ENCODE measurements around the gene TRAPPC3L.

Gene TRAPPC3L

DNA sequence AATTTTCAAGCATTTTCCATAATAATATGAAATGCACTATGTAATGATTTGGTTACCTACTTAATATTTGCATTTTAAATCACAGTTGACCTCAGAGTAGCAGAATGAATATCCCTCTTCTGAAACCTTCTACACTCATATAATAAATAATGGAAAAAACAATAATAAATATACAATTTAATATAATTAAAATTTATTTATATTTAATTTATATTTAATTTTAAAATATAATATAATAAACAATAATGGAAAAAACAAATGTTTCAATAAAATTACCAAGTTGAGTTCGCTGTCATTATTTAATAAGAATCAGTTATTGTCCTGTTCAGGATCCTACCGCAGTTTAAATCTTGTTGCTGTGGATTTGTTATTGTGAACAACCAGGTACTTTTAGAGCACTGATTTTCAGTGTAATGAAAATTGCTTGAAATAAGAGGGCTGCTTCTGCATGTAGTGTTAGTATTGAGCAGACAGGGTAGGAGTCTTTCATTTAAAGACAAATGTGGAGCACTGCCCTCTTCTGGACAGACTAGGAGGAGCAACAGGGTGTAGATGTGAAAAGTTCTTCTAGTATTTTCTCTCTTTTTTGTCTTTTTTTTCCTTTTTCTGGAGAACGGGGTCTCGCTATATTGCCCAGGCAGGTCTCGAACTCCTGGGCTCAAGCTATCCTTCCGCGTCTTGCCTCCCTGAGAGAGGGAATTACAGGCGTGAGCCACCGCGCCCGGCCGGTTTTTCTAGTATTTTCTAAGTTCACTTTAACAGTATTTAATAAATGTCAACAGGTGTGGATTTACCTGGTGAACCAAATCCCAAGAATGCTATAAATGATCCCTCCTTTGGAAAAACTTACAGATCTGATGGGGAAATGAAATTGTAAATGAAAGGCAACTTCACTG, 13.6 kb downstream of the TRAPPC3L start:
- TF ChIP-seq, protein P1, sequence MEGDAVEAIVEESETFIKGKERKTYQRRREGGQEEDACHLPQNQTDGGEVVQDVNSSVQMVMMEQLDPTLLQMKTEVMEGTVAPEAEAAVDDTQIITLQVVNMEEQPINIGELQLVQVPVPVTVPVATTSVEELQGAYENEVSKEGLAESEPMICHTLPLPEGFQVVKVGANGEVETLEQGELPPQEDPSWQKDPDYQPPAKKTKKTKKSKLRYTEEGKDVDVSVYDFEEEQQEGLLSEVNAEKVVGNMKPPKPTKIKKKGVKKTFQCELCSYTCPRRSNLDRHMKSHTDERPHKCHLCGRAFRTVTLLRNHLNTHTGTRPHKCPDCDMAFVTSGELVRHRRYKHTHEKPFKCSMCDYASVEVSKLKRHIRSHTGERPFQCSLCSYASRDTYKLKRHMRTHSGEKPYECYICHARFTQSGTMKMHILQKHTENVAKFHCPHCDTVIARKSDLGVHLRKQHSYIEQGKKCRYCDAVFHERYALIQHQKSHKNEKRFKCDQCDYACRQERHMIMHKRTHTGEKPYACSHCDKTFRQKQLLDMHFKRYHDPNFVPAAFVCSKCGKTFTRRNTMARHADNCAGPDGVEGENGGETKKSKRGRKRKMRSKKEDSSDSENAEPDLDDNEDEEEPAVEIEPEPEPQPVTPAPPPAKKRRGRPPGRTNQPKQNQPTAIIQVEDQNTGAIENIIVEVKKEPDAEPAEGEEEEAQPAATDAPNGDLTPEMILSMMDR (IDR thresholded peaks at IDR 0.05; ENCODE audit: borderline replicate concordance, insufficient read depth, low read depth, low read length) = peak; percentile 62; the same call in 1 of the 2 replicates
- no peak overlapping the region for H3K4me3 ChIP-seq (ENCODE audit: low read depth, low read length)

DNA sequence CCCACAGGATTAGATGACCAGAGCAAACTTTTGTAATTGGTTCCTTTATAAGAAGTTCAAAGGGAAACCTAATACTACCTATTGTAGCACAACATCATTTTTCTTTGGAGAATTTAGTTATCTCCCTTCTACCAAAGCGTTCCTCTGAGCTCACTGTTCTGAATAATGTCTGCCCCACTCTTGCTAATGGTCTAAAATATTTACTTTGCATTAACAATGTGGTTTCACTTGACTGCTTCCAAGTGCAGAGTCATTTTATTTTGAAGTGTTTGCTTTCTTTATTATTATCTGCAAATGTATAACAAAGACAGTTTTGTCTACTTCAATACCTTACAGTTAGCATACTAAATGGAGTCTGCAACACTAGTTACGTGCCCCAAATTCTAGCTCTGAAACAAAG, 15.0 kb downstream of the TRAPPC3L start:
- no peak overlapping the region for H3K4me3 ChIP-seq (ENCODE audit: low read depth, low read length)

DNA sequence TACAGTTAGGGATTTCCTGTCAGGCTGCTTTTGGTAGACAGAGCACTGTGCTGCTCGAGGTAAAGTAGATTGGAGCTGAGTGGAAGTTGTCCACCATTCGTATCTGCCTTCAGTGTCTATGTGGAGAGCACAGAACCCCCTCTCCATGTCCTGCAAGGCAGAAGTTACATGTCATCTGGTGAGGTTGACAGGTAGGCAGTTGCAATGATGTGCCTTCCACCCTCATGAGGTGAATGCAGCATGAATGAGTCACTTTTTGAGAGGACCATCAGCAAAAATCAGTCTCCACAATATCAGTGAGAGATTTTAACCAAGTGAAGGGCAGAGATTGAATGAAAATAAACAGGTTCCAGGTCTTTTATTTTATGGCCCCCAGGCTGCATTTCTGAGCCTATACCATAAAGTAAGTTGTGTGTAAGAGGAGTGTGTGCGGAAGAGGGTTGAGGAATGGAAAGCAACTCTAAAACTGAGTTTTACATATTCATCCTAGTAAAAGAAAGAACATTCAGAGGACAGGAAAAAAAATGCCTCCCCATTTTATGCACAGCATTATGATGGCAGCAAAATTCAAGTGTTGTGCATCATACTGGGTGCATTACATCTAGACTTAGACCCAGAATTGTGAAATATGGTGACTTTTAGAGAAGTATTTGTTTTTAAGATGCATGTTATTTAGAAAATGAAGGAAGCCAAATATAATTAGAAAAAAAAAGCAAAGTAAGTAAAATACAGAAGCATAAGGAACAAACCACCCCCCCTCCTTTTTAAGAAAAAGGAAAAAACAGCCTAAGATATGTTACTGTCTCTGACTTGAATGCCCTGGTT, 15.8 kb downstream of the TRAPPC3L start:
- TF ChIP-seq, protein P1 (IDR thresholded peaks at IDR 0.05; ENCODE audit: borderline replicate concordance, insufficient read depth, low read depth, low read length) = no peak
- H3K4me3 ChIP-seq (ENCODE audit: low read depth, low read length) = no peak overlapping the region

More for the DNA sequence above, 15.0 kb downstream of the TRAPPC3L start:
- TF ChIP-seq, protein P1 (IDR thresholded peaks at IDR 0.05; ENCODE audit: borderline replicate concordance, insufficient read depth, low read depth, low read length) = no peak

DNA sequence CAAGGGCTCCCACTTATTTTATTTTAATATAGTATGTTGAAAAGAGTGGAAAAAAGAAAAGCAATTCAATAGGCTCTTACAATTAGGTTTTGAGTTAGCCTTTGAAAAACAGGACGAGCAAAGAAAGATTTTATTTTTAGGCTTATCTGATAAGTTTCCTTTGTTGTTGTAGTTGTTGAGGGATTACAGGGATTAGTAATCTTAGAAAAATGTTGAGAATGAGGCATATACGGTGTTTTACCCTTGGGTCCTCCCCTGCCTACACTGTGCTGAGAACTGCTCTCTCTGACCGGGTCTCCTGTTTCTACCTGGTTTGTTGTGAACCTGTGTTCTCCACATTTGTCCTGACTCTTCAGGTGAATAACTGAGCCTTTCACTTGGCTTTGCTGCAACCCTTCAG, 16.7 kb downstream of the TRAPPC3L start:
- H3K4me3 ChIP-seq (ENCODE audit: low read depth, low read length) = no peak overlapping the region
- TF ChIP-seq, protein P1 (IDR thresholded peaks at IDR 0.05; ENCODE audit: borderline replicate concordance, insufficient read depth, low read depth, low read length) = no peak

DNA sequence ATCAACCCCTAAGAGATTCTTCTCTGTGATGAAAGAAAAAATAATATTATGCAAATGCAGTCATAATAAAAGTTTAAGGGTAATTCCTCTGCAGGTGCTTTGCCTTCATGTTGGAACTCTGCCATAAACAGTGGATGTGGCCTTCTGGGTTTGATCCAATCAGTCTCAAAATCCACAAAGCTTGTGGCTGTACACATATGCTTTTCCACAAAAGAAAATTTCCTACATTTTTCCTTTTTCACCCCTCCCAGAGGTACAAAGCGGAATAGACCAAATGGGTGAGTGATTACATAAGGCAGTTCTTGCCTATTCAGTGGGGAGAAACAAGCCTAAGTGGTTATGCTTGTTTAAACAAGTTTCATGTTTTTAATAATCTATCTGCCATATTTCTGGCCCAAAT, 17.4 kb downstream of the TRAPPC3L start:
- TF ChIP-seq, protein P1 (IDR thresholded peaks at IDR 0.05; ENCODE audit: borderline replicate concordance, insufficient read depth, low read depth, low read length) = no peak
- no peak overlapping the region for H3K4me3 ChIP-seq (ENCODE audit: low read depth, low read length)

DNA sequence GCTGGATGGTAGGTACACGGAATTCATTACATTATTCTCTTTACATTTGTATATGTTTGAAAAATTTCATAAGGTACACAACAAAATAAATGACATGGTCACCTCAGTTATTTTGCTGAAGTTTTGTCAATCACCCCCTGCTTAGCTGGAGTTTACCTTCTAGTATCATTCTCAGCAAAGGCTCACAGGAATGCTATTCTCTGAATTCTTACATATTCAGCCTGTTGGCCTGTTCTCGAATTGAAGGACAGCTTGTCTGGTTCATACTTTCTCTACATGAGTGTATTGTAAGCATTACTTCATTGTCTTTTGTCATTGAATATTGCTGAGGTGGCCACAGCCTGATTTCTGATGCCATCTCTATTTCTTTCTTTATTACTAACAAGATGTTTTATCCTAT, 21.2 kb downstream of the TRAPPC3L start:
- TF ChIP-seq, protein P1 (IDR thresholded peaks at IDR 0.05; ENCODE audit: borderline replicate concordance, insufficient read depth, low read depth, low read length) = no peak

More for the DNA sequence above, 21.2 kb downstream of the TRAPPC3L start:
- H3K4me3 ChIP-seq (ENCODE audit: low read depth, low read length) = no peak overlapping the region

All from GM12875 (cell line).